Measurements from ENCODE around the gene LMCD1. TPM values are rescaled to one million over a fixed set of nuclear protein-coding genes. Genes with fewer than 3 reads are reported as not detected.
A peak's percentile ranks its signal among the peaks of the same experiment; 100 is the strongest.

The LMCD1 gene
- total RNA-seq, 2 donors from 2014 or later: 10.9 to 32.4 TPM

DNA sequence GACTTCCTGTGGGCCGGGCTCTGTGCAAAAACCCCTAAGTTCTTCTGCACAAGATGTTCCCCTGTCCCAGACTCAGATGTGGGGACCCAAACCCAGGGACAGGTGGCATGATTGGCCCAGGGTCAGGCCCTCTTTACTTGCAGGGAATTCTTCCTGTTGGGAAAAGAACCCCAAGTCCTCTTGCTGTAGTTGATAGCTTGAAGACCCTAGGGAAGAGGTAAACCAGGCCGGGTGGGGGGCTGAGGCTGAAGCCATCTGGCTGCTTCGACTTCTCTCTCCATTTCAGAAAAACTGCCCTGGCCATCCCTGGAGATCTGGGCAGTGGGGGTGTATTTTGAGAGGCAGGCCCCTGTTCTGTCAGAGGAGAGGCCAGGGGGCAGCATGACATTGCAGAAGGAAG, 119.5 kb downstream of the LMCD1 start:
- Histone ChIP-seq H3K4me1 (no peaks in the 10 kb centered on the region), H3K4me3 (no peak overlapping the region), H3K9me3 (peaks cover 0 to 9% (median 0%) of the 10 kb centered on the region in 3 donors), H3K27me3 (no peaks in the 10 kb centered on the region), H3K36me3 (replicated peaks in 1 of 2; ENCODE audit: insufficient read depth in 1 of 2, low read depth in 2 of 2) (no peaks in the 10 kb centered on the region), H3K27ac (no peak overlapping the region)
- intact Hi-C loops (cut with DNase I): no loop called here
- TF ChIP-seq, protein P1, sequence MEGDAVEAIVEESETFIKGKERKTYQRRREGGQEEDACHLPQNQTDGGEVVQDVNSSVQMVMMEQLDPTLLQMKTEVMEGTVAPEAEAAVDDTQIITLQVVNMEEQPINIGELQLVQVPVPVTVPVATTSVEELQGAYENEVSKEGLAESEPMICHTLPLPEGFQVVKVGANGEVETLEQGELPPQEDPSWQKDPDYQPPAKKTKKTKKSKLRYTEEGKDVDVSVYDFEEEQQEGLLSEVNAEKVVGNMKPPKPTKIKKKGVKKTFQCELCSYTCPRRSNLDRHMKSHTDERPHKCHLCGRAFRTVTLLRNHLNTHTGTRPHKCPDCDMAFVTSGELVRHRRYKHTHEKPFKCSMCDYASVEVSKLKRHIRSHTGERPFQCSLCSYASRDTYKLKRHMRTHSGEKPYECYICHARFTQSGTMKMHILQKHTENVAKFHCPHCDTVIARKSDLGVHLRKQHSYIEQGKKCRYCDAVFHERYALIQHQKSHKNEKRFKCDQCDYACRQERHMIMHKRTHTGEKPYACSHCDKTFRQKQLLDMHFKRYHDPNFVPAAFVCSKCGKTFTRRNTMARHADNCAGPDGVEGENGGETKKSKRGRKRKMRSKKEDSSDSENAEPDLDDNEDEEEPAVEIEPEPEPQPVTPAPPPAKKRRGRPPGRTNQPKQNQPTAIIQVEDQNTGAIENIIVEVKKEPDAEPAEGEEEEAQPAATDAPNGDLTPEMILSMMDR (IDR thresholded peaks at IDR 0.05): no peak
- no peak for TF ChIP-seq POLR2A (IDR thresholded peaks at IDR 0.05)
- DNase-seq: no peak
- ATAC-seq: no peak
- 64 to 71% methylated on average over 3 of the region's 3 CpGs for WGBS, 2 donors

DNA sequence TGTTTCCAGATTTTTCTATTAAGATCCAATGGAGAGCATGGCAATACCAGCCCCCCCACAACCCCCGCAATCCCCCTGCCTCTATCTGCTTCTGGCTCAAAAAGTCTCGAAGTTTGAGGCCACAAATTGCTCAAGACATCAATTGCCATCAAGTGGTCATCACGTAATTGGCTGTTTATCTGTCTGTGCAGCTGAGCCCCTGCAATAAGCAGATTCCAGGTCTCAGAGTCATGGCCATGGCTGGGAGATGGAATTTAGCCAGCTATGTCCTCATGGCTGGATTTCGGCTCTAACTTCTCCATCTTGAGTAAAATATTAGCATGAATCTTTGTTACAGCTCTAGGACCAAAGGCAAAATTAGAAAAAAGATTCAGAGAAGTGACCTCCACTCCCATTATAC, 120.2 kb downstream of the LMCD1 start:
- ATAC-seq (no peak), DNase-seq (peak in 1 of 4 donors; percentile 37)
- peaks cover 0 to 9% (median 0%) of the 10 kb centered on the region in 3 donors for H3K9me3 ChIP-seq
- no peaks in the 10 kb centered on the region for H3K4me1 ChIP-seq
- no peak overlapping the region for H3K4me3 ChIP-seq
- no peak overlapping the region for H3K27ac ChIP-seq
- no peak for TF ChIP-seq POLR2A (IDR thresholded peaks at IDR 0.05)
- TF ChIP-seq, protein P1 (IDR thresholded peaks at IDR 0.05): no peak
- no peaks in the 10 kb centered on the region for H3K27me3 ChIP-seq
- intact Hi-C loops (cut with DNase I): no loop called here
- 79 to 81% methylated on average over 4 of the region's 4 CpGs for WGBS, 2 donors
- no peaks in the 10 kb centered on the region for H3K36me3 ChIP-seq (replicated peaks in 1 of 2; ENCODE audit: insufficient read depth in 1 of 2, low read depth in 2 of 2)

DNA sequence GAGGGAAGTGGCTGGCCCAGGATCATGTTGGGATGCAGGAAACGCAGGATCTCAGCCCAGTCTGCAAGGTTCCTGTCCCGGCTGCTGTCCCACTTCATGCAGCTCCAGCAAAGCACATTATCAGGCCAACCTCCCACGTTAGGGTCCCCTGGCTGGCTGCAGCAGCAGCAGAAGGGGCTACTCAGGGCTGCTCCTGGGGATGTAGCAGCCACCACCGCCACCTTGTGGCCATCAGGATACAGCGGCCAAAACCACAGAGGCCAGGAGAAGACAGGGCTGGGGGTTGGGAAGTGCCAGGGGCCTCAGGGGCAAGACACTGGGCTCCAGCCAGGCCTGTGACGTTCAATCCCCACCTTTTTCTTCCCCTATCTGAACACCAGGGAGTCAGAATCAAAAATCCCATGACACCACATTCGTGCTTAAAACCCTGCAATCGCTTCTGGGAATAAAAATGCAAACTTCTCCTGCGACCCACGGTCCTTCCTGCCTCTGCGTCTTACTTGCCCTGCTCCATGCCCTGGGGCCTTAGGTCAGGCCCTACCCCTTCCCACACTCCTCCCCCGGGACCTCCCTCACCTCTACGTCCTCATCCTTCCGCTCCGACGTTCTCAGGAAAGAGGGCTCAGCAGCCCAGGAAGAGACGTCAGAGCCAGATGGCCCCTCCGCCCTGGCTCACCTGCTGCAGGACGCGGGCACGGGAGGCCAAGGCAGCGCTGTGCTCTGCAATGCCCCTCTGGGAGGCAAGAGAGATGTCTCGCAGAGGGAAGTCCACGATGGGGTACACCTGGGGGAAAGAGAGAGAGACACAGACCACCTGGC, 121.5 kb downstream of the LMCD1 start:
- 29 to 34% methylated on average over 24 of the region's 24 CpGs for WGBS, 2 donors
- no peak overlapping the region for H3K27ac ChIP-seq
- intact Hi-C loops (cut with DNase I): no loop called here
- DNase-seq (peak; percentile 68 to 76 (median 72)), ATAC-seq (peak; percentile 87)
- H3K36me3 ChIP-seq (replicated peaks in 1 of 2; ENCODE audit: insufficient read depth in 1 of 2, low read depth in 2 of 2): no peaks in the 10 kb centered on the region
- no peak for TF ChIP-seq POLR2A (IDR thresholded peaks at IDR 0.05)
- TF ChIP-seq, protein P1 (IDR thresholded peaks at IDR 0.05): peak; percentile 74 to 91 (median 86)
- H3K9me3 ChIP-seq: peaks cover 0 to 9% (median 0%) of the 10 kb centered on the region in 3 donors
- H3K27me3 ChIP-seq: no peaks in the 10 kb centered on the region
- no peaks in the 10 kb centered on the region for H3K4me1 ChIP-seq
- no peak overlapping the region for H3K4me3 ChIP-seq

DNA sequence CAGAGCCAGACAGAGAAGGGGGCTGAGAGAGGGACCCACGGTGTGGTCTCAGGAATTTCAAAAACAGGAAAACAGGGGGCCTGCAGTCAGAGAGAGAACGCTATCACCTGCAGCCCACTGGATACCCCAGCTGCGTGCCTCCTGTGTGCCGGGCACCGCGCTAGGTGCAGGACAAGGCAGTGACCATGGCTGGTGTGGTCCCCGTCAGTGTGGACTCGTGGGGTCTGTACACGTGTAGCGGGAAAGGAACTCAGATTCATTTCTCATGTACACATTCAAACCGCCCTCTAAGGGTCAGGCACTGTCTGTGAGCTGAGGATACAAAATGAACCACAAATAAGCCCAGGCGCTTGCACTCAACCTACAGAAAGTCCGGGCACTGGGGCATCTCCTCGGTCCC, 122.1 kb downstream of the LMCD1 start:
- DNase-seq: no peak
- Histone ChIP-seq H3K27ac (no peak overlapping the region), H3K4me3 (no peak overlapping the region), H3K4me1 (no peaks in the 10 kb centered on the region), H3K9me3 (peaks cover 0 to 6% (median 0%) of the 10 kb centered on the region in 3 donors), H3K36me3 (replicated peaks in 1 of 2; ENCODE audit: insufficient read depth in 1 of 2, low read depth in 2 of 2) (no peaks in the 10 kb centered on the region), H3K27me3 (no peaks in the 10 kb centered on the region)
- TF ChIP-seq, protein P1 (IDR thresholded peaks at IDR 0.05): no peak
- TF ChIP-seq POLR2A (IDR thresholded peaks at IDR 0.05): no peak
- WGBS, 2 donors: 69 to 74% methylated on average over 4 to 14 of the region's 14 CpGs
- intact Hi-C loops (cut with DNase I): no loop called here
- no peak for ATAC-seq

Other genes with a start within 250 kb of the LMCD1 start
- under 1 TPM; 0.26 to 0.33 TPM for gene SSUH2, start 143.0 kb downstream of the LMCD1 start, total RNA-seq
- not detected for gene CAV3, start 232.0 kb downstream of the LMCD1 start, total RNA-seq

All from body of pancreas (tissue), 4 donors.